NCI-H187 treated with DMSO at 0.1 percent for 48 hours (cell line): ENCODE results near the gene NCOA7.
A peak's percentile ranks its signal among the peaks of the same experiment; 100 is the strongest.
"Not testable (repeated sequence)": the region's sequence is repeated elsewhere in the genome, so short reads cannot be mapped to it uniquely, and the experiment has no call there.

Source experiments
- DNase-seq: peaks from one replicate; lab custom pipeline; 2025; lab: John Stamatoyannopoulos, UW

NCOA7 gene

DNA sequence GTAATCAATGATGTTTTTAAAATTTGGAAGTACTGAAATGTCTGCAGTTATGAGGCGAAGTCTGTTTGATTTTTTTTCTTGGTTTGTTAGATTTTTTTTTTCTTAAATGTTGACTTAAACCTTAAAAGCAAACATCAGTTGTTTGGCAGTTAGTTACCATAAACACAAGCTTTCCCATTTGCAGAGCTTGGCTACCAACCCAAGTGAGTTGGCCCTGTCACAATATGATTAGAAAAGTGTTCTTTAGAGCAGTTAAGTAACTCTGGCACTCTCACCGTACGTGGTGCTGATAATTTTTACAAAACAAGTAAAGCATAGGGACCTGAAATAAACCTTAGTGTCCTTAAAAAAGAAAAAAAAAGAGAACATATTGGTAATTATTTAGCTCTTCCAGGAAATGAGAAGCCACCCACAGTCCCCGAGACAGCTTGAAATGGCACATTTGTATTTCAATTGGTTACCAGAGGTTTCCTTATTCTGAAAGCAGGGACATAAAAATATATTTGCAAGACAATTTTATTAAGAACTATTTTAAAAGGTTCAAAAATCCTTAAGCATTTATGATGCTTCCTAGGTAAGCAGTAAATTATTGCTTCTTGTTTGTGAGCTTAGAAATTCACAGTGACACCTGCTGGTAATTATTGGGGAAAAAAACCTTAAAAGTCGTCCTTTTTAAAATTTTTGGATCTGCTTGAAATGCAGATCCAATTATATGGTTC is 37.4 kb upstream of the NCOA7 start:
- DNase-seq = no peak

DNA sequence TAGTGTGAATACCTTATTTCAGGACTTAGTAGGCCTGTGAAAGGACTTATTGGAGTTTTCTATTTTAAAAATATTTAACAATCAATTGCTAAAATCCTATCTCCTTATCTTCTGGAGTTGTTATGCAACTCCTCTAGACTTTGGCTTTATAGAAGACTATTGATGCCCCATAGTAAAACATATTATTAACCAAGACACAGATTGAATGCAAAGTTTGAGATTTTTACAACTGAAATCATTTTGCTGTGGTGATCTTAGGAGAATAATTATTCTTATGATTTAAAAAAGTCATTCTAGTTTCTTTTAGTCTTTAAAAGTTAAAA is 36.9 kb upstream of the NCOA7 start:
- no peak for DNase-seq

DNA sequence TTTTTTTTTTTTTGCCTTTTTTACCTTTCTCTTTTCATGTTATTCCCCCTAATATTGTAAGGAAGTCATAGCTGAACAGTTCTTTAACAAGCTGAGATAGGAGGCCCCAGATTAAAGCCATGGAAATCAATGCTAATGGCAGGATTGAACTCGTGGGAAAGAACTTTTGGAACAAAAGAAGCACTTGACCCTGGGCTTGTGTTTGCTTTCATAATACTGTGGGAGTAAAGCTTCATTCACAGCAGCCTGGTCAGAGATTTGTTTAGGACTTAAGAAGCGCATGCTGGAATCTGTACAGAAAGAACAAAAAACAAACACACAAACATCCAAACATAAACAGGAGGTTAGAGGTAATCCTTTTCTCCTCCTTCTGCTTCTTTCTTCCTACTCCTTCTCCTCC is 36.2 kb upstream of the NCOA7 start:
- no peak for DNase-seq

DNA sequence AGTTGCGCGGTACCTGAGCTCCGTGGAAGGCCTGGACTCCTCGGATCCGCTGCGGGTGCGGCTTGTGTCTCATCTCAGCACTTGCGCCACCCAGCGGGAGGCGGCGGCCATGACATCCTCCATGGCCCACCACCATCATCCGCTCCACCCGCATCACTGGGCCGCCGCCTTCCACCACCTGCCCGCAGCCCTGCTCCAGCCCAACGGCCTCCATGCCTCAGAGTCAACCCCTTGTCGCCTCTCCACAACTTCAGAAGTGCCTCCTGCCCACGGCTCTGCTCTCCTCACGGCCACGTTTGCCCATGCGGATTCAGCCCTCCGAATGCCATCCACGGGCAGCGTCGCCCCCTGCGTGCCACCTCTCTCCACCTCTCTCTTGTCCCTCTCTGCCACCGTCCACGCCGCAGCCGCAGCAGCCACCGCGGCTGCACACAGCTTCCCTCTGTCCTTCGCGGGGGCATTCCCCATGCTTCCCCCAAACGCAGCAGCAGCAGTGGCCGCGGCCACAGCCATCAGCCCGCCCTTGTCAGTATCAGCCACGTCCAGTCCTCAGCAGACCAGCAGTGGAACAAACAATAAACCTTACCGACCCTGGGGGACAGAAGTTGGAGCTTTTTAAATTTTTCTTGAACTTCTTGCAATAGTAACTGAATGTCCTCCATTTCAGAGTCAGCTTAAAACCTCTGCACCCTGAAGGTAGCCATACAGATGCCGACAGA is 31.4 kb upstream of the NCOA7 start:
- no peak for DNase-seq

GRCh38 chr6:125759959-125760457 is 30.8 kb upstream of the NCOA7 start:
- no peak for DNase-seq

GRCh38 chr6:125764121-125764671 is 26.6 kb upstream of the NCOA7 start:
- DNase-seq = no peak

GRCh38 chr6:125765944-125766343 is 24.8 kb upstream of the NCOA7 start:
- no peak for DNase-seq

DNA sequence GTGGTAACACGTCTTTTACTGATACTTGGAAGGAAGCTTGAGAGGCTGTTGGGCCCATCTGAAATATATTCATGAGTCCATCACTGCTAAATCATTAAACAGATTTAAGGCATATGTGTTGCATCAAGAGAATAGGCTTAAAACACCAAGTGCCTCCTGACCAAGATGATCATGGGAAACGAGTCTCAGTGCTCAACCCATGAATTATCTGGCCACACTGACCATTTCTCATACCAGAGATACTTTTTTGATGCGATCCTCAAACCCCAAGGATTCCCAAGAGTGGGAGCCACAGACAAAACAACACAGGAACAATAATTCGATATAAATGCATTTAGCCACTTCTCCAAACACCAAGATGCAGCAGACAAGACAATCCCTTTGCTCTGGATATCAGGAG is 24.1 kb upstream of the NCOA7 start:
- DNase-seq = no peak

DNA sequence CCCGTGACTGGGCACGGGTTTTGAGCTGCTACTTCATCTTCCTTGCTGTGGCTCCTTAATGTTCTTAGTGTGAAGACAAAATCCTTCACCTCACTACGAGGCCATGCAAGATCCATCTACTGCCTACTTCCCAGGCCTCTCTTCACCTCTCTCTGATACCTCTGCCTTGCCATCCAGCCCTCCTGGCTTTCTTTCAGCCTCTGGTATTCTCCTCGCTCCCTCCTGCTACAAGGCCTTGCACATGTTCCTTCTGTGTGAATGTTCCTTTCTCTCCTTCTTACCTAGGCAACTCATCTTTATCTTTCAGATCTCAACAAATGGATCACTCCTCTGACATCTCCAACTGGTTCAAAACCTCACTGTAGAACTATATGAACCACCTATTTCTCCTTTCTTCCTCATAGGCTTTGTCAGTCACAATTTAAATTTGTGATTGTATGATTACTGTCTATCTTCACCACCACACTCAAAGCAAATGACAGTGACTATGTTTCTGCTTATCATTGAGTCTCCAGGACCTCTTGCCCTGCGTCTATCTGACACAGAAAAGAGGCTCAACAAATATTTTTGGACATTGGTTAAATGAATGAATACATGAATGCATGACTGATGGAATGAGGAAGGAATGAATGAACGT is 21.5 kb upstream of the NCOA7 start:
- no peak for DNase-seq

DNA sequence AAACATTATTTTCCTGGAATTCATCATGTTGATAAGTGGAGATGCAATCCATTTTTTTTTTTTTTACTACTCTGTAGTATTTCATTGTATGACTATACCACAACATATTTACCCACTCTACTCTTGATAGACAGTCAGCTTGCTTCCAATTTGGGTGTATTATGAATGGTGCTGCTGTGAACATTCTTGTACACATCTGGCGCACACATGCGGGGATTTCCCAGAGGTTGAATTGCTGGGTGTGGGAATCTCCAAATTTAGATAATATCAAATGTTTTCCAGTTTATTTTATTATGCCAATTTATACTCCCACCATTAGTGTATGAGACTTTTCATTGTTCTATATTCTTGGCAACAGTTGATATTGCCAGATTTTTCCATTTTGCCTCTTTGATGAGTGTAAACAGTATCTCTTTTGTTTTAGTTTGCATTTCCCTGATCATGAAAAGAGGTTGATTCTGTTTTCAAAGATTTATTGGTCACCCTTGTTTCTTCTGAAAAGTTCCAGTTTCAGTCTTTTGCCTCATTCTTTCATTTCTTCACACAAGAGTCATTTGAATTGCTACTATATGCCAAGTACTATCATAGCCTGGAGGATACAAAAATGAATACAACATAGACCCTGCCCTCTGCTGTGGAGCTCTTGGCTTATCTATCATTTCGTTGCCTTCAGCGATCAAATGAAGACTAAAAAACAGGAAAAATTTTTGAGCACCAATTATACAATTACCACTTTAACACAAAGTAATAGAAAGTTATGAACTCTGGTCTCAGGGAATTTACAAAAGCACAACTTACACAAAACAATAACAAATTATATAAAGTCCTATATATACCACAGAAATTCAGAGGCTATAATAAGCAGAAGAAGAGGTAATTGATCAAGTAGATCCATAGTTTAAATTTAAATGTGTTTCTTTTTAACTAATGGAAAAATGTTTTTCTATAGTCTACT is 17.1 kb upstream of the NCOA7 start:
- DNase-seq = no peak

DNA sequence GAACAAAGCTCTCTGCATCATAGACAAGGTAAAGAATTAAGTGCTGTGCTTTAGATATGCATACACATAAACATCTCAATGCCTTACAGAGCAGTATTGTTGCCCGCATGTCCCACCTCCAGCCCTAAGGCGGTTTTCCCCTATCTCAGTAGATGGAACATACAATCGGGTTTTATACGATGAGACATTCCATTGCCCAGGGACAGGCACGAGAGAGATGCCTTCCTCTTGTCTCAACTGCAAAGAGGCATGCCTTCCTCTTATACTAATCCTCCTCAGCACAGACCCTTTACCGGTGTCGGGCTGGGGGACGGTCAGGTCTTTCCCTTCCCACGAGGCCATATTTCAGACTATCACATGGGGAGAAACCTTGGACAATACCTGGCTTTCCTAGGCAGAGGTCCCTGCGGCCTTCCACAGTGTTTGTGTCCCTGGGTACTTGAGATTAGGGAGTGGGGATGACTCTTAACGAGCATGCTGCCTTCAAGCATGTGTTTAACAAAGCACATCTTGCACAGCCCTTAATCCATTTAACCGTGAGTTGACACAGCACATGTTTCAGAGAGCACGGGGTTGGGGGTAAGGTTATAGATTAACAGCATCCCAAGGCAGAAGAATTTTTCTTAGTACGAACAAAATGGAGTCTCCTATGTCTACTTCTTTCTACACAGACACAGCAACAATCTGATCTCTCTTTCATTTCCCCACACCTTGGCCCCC is 14.5 kb upstream of the NCOA7 start:
- DNase-seq = not testable (repeated sequence)

GRCh38 chr6:125779924-125780539 is 10.7 kb upstream of the NCOA7 start:
- DNase-seq = peak; percentile 82

- no peak for DNase-seq
These were observed 10.0 kb upstream of the NCOA7 start for GRCh38 chr6:125780540-125781313.

DNA sequence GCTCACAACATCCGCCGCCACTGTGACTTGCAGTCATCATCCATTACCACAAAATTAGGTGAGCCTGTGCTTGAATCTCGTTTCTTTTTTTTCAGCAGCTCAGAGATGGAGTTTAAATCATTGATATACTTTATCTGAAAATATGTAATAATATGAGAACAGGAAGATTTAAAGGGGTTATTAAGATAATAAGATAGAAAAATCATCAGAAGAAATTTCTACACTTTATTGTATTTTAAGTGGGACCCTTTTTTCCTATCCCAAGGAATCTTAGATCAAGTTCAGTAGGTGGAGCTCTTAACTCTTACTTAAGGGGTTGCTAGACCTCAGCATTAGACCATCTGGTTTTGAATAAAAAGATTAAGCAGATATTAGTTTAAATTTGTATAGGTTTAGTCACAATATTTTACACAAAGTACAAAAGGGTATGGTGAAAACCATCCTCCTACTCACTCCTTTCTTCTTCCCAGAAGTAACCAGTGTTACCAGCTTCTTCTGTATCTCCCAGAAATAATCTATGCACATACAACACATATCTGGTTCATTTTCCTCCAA is 9.4 kb upstream of the NCOA7 start:
- DNase-seq = no peak

- no peak for DNase-seq
These were observed 6.4 kb upstream of the NCOA7 start for GRCh38 chr6:125784365-125784764.

- DNase-seq = no peak
These were observed 3.0 kb upstream of the NCOA7 start for GRCh38 chr6:125787791-125788190.

- DNase-seq = no peak
These were observed 1.6 kb upstream of the NCOA7 start for GRCh38 chr6:125789167-125789566.

GRCh38 chr6:125789576-125790357 is 993 bp upstream of the NCOA7 start:
- DNase-seq = peak; percentile 55
